DLD1 (cell line): ENCODE results near the gene GNRH2.
"Not testable (repeated sequence)": the region's sequence is repeated elsewhere in the genome, so short reads cannot be mapped to it uniquely, and the experiment has no call there.

Source experiments
- in situ Hi-C: cut with HindIII; loops from 2 replicates; pipeline ENCODE4 v1.10.0; 2017; ENCODE audit warnings: low sequenced_read_pairs

The GNRH2 gene, protein sequence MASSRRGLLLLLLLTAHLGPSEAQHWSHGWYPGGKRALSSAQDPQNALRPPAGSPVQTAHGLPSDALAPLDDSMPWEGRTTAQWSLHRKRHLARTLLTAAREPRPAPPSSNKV

GRCh38 chr20:3043322-3043721, at the start of gene GNRH2:
GNRH2 (plus strand) TSS chr20:3043622; CDS start chr20:3044415, 793 bp downstream.
- in situ Hi-C loops, result no loop called here

DNA sequence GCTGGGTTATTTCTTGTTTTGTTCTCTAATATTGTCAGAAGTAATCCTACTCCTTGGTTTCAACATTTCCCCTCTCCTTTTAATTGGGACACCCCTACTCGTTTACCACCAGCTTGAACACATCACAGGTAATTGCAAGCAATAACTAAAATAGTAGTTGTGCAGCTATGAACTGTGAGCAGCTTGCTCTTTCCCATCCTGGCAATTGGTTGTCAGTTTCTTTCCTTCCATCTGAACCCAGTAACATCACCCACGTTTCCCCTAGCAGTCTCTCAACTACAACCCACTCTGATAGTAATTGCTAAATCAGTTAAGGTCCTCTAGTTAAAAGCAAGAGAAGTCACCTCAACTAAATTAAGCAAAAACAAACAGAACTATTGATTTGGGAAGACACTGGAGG, 47.6 kb upstream of the GNRH2 start:
- in situ Hi-C loops, result no loop called here

- in situ Hi-C loops, result no loop called here
These were observed 44.7 kb upstream of the GNRH2 start for GRCh38 chr20:2998728-2999127.

DNA sequence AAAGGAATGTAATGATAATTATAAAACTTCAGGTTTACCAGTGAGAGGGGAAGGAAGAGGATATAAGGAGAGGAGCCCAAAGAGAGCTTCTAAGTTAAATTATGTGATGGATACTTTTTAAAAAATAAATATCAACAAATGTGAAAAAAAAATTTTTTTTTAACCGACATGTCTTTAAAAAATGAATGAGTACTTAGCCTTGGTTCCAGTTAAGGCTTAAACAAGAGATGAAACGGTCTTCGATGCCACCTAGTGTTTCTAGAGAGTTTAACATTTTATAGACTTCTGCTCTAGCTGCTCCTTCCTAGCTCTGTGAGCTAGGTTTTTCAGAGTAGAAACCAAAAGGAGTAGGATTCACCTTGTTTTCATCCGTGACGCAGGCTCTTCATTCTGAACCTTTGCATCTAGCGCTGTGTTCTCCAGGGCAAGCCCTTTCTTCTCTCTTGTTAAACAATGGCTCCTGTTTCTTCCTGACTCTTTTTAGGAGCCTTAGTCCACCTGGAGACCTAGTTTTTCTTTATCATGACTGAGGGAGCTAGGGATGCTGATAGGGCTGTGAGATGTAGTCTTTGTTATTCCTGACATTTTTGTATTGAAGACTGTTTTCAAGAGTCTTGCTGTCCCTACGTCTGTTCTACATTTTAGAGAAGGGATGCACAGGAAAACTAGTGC, 42.4 kb upstream of the GNRH2 start:
- in situ Hi-C loops, result no loop called here

GRCh38 chr20:3003416-3003815, 40.0 kb upstream of the GNRH2 start:
- in situ Hi-C loops, result no loop called here

GRCh38 chr20:3010985-3011723, 32.3 kb upstream of the GNRH2 start:
- in situ Hi-C loops, result no loop called here

DNA sequence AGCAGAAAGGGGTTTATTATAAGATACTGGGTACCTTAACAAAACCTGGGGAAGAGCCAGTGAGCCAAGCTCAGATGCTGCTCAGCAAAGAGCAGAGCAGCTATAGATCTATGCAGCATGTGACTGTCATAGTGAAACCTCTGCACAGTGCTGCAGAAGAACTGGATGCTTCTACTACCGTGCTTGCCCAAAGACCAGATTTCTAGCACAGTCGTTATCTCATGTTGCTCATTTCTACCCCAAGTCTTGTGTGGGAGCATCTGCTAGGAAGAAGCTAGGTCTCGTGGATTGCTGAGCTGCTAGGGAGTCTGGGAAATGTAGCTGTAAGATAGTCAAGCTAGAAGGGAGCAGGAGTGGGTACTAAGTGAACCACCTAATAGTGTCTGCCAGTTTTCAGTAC, 31.7 kb upstream of the GNRH2 start:
- in situ Hi-C loops, result no loop called here

- in situ Hi-C loops, result no loop called here
These were observed 29.7 kb upstream of the GNRH2 start for GRCh38 chr20:3013771-3014170.

DNA sequence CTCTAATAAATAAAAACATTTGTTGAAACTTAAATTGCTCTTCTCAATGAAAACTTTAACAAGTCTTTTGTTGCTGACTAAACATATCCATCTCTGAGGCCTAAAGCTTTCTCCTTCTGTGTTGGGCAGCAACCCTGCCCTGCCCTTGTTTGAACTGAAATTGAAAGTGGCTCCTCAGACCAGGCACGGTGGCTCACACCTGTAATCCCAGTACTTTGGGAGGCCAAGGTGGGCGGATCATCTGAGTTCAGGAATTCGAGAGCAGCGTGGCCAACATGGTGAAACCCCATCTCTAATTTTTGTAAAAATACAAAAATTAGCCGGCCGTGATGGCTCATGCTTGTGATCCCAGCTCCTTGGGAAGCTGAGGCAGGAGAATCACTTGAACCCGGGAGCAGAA, 29.2 kb upstream of the GNRH2 start:
- in situ Hi-C loops, result no loop called here

GRCh38 chr20:3014662-3015061, 28.8 kb upstream of the GNRH2 start:
- in situ Hi-C loops, result no loop called here

DNA sequence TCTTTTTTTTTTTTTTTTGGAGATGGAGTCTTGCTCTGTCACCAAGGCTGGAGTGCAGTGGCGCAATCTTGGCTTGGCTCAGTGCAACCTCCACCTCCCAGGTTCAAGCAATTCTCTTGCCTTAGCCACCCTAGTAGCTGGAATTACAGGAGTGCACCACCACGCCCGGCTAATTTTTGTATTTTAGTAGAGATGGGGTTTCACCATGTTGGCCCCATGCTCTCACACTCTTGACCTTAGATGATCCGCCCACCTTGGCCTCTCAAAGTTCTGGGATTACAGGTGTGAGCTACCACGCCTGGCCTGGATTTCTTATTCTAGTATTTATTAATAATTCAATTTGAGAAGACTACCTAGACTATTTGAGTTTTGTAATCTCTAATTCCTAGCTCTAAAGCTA, 28.1 kb upstream of the GNRH2 start:
- in situ Hi-C loops, result not testable (repeated sequence)

GRCh38 chr20:3021327-3021726, 22.1 kb upstream of the GNRH2 start:
- in situ Hi-C loops, result no loop called here

- in situ Hi-C loops, result no loop called here
These were observed 21.6 kb upstream of the GNRH2 start for GRCh38 chr20:3021777-3022176.

- in situ Hi-C loops, result not testable (repeated sequence)
These were observed 20.6 kb upstream of the GNRH2 start for GRCh38 chr20:3022559-3023490.

GRCh38 chr20:3027987-3028386, 15.4 kb upstream of the GNRH2 start:
- in situ Hi-C loops, result no loop called here

DNA sequence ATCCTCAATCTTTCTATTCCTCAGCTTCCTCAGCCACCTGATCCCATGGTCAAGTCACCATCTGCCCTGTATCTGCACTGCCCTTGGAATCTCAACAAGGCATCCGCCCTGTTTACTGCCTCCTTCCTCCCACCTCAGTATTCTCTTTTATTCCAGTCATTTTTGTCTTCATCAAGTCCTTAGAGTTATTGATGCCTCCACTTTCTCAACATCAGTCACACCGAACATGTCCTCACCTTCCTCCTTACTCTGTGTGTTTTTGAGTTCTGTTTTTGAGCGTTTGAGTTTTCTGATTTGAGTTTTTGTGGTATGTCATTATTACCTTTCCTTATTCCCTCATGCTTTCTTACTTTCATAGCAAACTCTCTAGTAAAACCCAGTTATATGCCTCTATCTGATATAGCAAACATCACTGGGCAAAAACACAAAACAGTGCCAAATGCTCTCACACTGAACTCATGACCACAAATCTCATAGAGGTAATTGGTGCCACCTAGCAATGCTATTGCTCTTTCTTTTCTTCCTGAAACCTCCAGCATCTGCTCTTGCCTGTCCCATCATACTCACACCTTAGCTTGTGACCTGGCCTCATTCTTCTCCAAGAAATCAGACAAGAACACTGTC, 11.8 kb upstream of the GNRH2 start:
- in situ Hi-C loops, result no loop called here

GRCh38 chr20:3032624-3033023, 10.8 kb upstream of the GNRH2 start:
- in situ Hi-C loops, result no loop called here

- in situ Hi-C loops, result no loop called here
These were observed 5.8 kb upstream of the GNRH2 start for GRCh38 chr20:3037654-3038053.

GRCh38 chr20:3038454-3038853, 5.0 kb upstream of the GNRH2 start:
- in situ Hi-C loops, result no loop called here

GRCh38 chr20:3039426-3039825, 4.0 kb upstream of the GNRH2 start:
- in situ Hi-C loops, result no loop called here

DNA sequence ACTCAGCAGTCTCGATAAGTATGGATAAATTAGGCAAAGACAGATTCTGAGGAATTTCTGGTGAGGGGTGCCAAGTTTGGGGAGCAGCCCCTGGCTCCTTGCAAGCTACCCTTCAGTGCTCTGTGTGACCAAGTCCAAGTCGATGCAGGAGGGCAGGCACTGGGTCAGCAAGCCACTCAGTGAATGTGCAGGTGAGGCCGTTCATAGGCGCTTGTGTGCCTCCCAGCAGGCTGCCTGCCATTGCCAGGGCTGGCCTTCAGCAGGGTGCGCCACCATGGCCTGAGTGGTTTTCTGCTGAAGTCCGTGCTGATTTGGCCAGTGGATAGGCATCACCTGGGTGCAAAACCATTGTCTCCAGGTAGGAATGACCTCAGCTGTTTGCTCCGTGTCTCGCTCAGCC, 3.3 kb upstream of the GNRH2 start:
- in situ Hi-C loops, result no loop called here
